HL-60 (cell line): Measurements from ENCODE around the gene RNF111.

Experiments
- DNase-seq, 2 experiments: peaks; one replicate each; pipeline ENCODE4 v3.0.0-alpha.2; 2010 to 2020; ENCODE audit warnings: low read depth in 1 of 2, low spot score in 1 of 2
- H3K27ac ChIP-seq: fragments of 250-450 bp; sonication (Bioruptor Pico); replicated peaks from 2 replicates; pipeline ENCODE4 v1.5.1; 2020; ENCODE audit warnings: mild to moderate bottlenecking, moderate library complexity
- H3K27me3 ChIP-seq: fragments of 250-450 bp; sonication (Bioruptor Pico); 2 replicates; pipeline ENCODE4 v1.5.1; 2021; ENCODE audit warnings: mild to moderate bottlenecking, moderate library complexity; ENCODE audit not compliant: insufficient read depth, poor library complexity, severe bottlenecking
- H3K4me3 ChIP-seq: replicated peaks from 2 replicates; pipeline ENCODE4 v1.5.1; 2011; ENCODE audit warnings: mild to moderate bottlenecking, control low read depth, low read length; ENCODE audit not compliant: insufficient read depth
- GABPA ChIP-seq: IDR thresholded peaks from 2 replicates; pipeline ENCODE4 v1.6.1; 2012; ENCODE audit warnings: low read depth
- POLR2AphosphoS5 ChIP-seq: IDR thresholded peaks from 2 replicates; pipeline ENCODE4 v1.6.1; 2012; ENCODE audit warnings: low read depth
- SPI1 ChIP-seq: IDR thresholded peaks from 2 replicates; pipeline ENCODE4 v1.6.1; 2012; ENCODE audit warnings: low read depth, mild to moderate bottlenecking, borderline replicate concordance
- TF ChIP-seq, protein P1 (sequence below): IDR thresholded peaks from one replicate; pipeline ENCODE4 v1.5.1; 2011; ENCODE audit warnings: low read length, control low read depth, inconsistent platforms; ENCODE audit not compliant: insufficient read depth
- TF ChIP-seq, protein P2 (sequence below): IDR thresholded peaks from 2 replicates; pipeline ENCODE4 v1.6.1; 2012; ENCODE audit warnings: low read depth; ENCODE audit not compliant: insufficient replicate concordance

Gene RNF111

DNA sequence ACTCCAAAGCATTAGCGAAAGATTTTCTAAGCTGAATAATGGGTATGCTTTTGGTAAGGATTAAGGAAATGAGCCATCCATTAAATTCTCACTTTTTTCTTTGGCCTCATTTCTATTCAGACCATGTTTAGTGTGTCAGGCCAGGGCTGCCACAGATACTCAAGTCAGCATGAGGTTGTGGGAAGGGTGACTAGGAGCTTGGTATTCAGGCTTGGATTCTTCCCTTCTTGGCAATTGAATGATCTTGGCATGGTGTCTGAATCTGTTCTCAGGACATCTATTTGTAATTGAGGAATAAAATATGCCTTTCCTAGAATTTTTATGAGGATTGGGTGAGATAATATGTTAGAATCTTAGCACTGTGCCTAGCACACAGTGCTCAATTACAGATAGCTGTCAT lies 128.7 kb downstream of the RNF111 start:
- no peak overlapping the region for H3K27ac ChIP-seq
- no peak overlapping the region for H3K4me3 ChIP-seq
- no peak for DNase-seq
- no peak for TF ChIP-seq POLR2AphosphoS5
- TF ChIP-seq GABPA: no peak
- no peak for TF ChIP-seq SPI1
- TF ChIP-seq, protein P1, sequence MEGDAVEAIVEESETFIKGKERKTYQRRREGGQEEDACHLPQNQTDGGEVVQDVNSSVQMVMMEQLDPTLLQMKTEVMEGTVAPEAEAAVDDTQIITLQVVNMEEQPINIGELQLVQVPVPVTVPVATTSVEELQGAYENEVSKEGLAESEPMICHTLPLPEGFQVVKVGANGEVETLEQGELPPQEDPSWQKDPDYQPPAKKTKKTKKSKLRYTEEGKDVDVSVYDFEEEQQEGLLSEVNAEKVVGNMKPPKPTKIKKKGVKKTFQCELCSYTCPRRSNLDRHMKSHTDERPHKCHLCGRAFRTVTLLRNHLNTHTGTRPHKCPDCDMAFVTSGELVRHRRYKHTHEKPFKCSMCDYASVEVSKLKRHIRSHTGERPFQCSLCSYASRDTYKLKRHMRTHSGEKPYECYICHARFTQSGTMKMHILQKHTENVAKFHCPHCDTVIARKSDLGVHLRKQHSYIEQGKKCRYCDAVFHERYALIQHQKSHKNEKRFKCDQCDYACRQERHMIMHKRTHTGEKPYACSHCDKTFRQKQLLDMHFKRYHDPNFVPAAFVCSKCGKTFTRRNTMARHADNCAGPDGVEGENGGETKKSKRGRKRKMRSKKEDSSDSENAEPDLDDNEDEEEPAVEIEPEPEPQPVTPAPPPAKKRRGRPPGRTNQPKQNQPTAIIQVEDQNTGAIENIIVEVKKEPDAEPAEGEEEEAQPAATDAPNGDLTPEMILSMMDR: no peak
- TF ChIP-seq, protein P2, sequence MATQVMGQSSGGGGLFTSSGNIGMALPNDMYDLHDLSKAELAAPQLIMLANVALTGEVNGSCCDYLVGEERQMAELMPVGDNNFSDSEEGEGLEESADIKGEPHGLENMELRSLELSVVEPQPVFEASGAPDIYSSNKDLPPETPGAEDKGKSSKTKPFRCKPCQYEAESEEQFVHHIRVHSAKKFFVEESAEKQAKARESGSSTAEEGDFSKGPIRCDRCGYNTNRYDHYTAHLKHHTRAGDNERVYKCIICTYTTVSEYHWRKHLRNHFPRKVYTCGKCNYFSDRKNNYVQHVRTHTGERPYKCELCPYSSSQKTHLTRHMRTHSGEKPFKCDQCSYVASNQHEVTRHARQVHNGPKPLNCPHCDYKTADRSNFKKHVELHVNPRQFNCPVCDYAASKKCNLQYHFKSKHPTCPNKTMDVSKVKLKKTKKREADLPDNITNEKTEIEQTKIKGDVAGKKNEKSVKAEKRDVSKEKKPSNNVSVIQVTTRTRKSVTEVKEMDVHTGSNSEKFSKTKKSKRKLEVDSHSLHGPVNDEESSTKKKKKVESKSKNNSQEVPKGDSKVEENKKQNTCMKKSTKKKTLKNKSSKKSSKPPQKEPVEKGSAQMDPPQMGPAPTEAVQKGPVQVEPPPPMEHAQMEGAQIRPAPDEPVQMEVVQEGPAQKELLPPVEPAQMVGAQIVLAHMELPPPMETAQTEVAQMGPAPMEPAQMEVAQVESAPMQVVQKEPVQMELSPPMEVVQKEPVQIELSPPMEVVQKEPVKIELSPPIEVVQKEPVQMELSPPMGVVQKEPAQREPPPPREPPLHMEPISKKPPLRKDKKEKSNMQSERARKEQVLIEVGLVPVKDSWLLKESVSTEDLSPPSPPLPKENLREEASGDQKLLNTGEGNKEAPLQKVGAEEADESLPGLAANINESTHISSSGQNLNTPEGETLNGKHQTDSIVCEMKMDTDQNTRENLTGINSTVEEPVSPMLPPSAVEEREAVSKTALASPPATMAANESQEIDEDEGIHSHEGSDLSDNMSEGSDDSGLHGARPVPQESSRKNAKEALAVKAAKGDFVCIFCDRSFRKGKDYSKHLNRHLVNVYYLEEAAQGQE: no peak
- H3K27me3 ChIP-seq: no peaks in the 10 kb centered on the region

DNA sequence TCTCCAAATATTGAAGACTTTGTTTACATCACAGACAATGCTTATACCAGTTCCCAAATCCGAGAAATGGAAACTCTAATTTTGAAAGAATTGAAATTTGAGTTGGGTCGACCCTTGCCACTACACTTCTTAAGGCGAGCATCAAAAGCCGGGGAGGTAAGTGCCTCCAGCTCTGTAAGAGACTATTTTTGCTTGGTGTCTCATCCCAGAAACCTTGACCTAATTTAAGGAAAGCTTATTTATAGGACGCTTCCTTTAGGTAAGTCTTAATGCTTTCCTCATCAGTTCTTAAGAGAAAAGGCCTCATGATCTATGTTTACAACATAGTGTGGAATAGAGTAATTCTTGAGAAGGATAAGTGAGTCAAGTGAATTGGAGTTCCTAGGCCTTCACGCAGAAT lies 129.3 kb downstream of the RNF111 start:
- no peak for DNase-seq
- no peaks in the 10 kb centered on the region for H3K27me3 ChIP-seq
- H3K4me3 ChIP-seq: no peak overlapping the region
- no peak overlapping the region for H3K27ac ChIP-seq
- TF ChIP-seq POLR2AphosphoS5 (no peak), GABPA (no peak), SPI1 (no peak)
- TF ChIP-seq, protein P2: no peak
- TF ChIP-seq, protein P1: no peak

DNA sequence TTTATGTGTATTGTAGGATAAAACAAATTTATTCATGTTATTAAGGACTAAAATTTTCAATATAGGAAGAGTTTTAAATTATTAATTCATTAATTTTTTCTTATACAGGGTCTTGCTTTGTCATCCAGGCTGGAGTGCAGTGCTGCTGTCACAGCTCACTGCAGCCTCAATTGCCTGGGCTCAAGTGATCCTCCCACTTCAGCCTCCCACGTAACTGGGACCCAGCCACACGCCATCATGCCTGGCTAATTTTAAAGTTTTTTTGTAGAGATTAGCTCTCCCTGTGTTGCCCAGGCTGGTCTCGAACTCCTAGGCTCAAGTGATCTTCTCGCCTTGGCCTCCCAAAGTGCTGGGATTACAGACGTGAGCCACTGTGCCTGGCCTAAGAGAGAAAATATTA lies 132.2 kb downstream of the RNF111 start:
- TF ChIP-seq, protein P1: no peak
- TF ChIP-seq GABPA (no peak), POLR2AphosphoS5 (no peak), SPI1 (no peak)
- TF ChIP-seq, protein P2: no peak
- no peaks in the 10 kb centered on the region for H3K27me3 ChIP-seq
- no peak for DNase-seq
- H3K4me3 ChIP-seq: no peak overlapping the region
- H3K27ac ChIP-seq: no peak overlapping the region
